Heart right ventricle (tissue), 16 donors: Measurements from ENCODE around the gene UBC. TPM values are rescaled to one million over a fixed set of nuclear protein-coding genes. Genes with fewer than 3 reads are reported as not detected.
A peak's percentile ranks its signal among the peaks of the same experiment; 100 is the strongest.

Experiments
- ATAC-seq, 8 donors: fragments of 200-7000 bp; cut with Tn5 transposase; one replicate each; pipeline ENCODE4 v1.9.1; 2020; ENCODE audit warnings: mild to moderate bottlenecking in 8 of 8, moderate library complexity in 8 of 8, moderate number of reproducible peaks in 1 of 8
- DNase-seq, 2 donors: peaks; one replicate each; pipeline ENCODE4 v3.0.0-alpha.2; 2020
- H3K27ac ChIP-seq, 10 donors: fragments of 200-600 bp; sonication (generic) in 2 of 10; one replicate each; pipeline versions ENCODE4 v1.5.0 to v1.8.0; 2020 to 2022; ENCODE audit warnings: mild to moderate bottlenecking in 3 of 10
- H3K27me3 ChIP-seq, 7 donors: fragments of 200-600 bp; one replicate each; pipeline ENCODE4 v1.8.0; 2021 to 2022; ENCODE audit warnings: mild to moderate bottlenecking in 2 of 7
- H3K36me3 ChIP-seq, 9 donors: fragments of 200-600 bp; sonication (generic) in 1 of 9; one replicate each; pipeline versions ENCODE4 v1.5.0 to v1.8.0; 2020 to 2022; ENCODE audit warnings: mild to moderate bottlenecking in 2 of 9
- H3K4me1 ChIP-seq, 9 donors: fragments of 200-600 bp; sonication (generic) in 1 of 9; one replicate each; pipeline versions ENCODE4 v1.5.0 to v1.8.0; 2020 to 2022; ENCODE audit warnings: mild to moderate bottlenecking in 4 of 9
- H3K4me3 ChIP-seq, 10 donors: fragments of 200-600 bp; sonication (generic) in 2 of 10; one replicate each; pipeline versions ENCODE4 v1.5.0 to v1.8.0; 2020 to 2022; ENCODE audit warnings: mild to moderate bottlenecking in 7 of 10, moderate library complexity in 2 of 10
- H3K9me3 ChIP-seq, 11 donors: fragments of 200-600 bp in 10 of 11; sonication (generic) in 2 of 11; one replicate each; pipeline versions ENCODE4 v1.5.0 to v1.8.0; 2013 to 2022; ENCODE audit warnings: mild to moderate bottlenecking in 2 of 11, control low read depth in 1 of 11, moderate library complexity in 1 of 11
- WGBS, 2 donors: extraction: QIAGEN DNeasy Blood & Tissue Kit; methylation state at CpG; one replicate each; pipeline ENCODE4 v1.1.7; 2013; ENCODE audit warnings: inconsistent platforms in 1 of 2; 5-methylcytosine and 5-hydroxymethylcytosine counted together
- intact Hi-C, 10 donors: fragments of 100-400 bp; cut with DNase I; formaldehyde crosslinking; loops; one replicate each; pipeline versions ENCODE4 v1.11.1 to v1.14.2; 2022
- polyA plus RNA-seq, 2 donors: library from polyadenylated mRNA; stranded (reverse); fragments of 200-250 nt; gene quantifications; one replicate each; pipeline ENCODE4 v1.2.3, GENCODE V29; 2013
- total RNA-seq, 10 donors: library from RNA; stranded (reverse); fragmentation: NEBNext Ultra II Directional in 3 of 10; extraction: Animal tissue kit (Norgen Biotek cat#: 25700) in 3 of 10; gene quantifications; one replicate each; pipeline versions ENCODE4 v1.2.1 to v1.2.4, GENCODE V29; 2021 to 2023
- TF ChIP-seq, protein P1 (sequence below), 9 donors: fragments of 200-600 bp; sonication (generic) in 2 of 9; IDR thresholded peaks; one replicate each; pipeline versions ENCODE4 v1.5.0 to v1.8.0; 2021 to 2022; ENCODE audit warnings: antibody characterized with exemption in 9 of 9, mild to moderate bottlenecking in 5 of 9, moderate library complexity in 1 of 9
- donor health status: Arrhythmogenic right ventricular cardiomyopathy.
- donor health status: ischemic (EF 13 %, LVEDD 7.1; RV severe dilation, severe dysfunction).
- donor health status: healthy with polysubstance abuse.
- donor health status: DM: no; HTN: yes; CAD: no.
- donor health status: DM: no; HTN: no; CAD: no.
- donor health status: ischemic (EF 25% LVEDD 6.9; RV normal size, moderate dysfunction).
- donor health status: ischemic (EF 25% LVEDD 5.7; RV mildly dilated, moderate dysfunction).
- donor health status: healthy.
- donor health status: DM: yes; HTN: yes; CAD: no.
- donor health status: Ischemic cardiomyopathy.
- donor health status: ischemic (EF 35%, LVEDD 5.7; RV mildly dilated, moderate dysfunction).
- donor health status: nonischemic (EF 11% LVEDD 7.7; RV severe dilation, severe dysfunction).
- donor health status: DM: yes; HTN: yes; CAD: no.
- donor health status: PGD.
- donor health status: ischemic (EF 29% LVEDD 5.4; RV normal size, mild dysfunction).
- donor health status: nonischemic (EF 23%, LVEDD 6.1; RV moderate dilation, normal function).

The UBC gene
- total and polyA plus RNA-seq, 12 donors = 1,161 to 1,913 (median 1,447) TPM

DNA sequence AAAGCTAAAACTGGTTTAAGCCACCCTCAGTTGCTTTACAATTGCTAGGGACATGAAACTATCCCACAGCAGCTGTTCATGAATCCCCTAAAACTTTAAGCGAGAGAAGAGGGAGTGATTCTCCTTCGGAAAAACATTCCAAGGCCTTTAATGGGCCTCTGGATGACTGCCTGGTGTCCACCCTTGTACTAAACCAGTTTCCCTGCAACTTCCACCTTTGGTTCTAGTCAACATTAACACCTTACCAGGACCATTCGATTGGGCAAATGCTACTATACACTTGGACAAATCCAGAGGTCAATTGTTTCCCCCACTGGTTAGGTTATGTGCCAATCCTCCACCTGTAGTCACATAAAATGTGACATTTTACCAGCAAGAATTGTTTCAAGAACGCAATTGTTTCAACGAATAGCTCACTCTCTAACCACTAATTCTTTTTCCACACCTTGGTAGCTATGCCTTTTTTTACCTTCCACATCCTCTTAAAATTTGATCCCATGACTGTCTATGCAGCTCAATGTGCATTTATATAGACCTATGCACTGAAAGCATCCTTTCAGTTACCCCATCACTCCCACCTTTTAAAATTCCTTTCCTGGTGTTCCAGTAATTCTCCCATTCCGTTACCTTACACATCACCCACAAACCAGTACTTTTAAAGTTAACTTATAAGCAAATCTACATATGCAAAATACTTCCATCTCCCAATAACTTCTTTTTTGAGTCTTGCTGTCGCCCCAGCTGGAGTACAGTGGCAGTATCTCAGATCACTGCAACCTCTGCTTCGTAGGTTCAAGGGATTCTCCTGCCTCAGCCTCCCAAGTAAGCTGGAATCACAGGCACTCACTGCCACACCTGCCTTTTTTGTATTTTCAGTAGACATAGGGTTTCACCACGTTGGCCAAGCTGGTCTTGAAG, 3.6 kb downstream of the UBC start:
- Histone ChIP-seq H3K36me3 (peaks cover 0 to 37% (median 6%) of the 10 kb centered on the region in 9 donors), H3K4me3 (peak overlapping the region; percentile 6 to 46 (median 34)), H3K27ac (peak overlapping the region in 6 of 10 donors; percentile 5 to 50 (median 22)), H3K9me3 (no peaks in the 10 kb centered on the region), H3K27me3 (no peaks in the 10 kb centered on the region), H3K4me1 (peaks cover 0 to 56% (median 42%) of the 10 kb centered on the region in 9 donors)
- intact Hi-C loops = loop anchor here in 1 of 10 donors (2.0 kb wide), 1 partner anchor 28 kb away; no protein-coding TSS in a partner anchor
- ATAC-seq (no peak), DNase-seq (no peak)
- 47 to 50% methylated on average over 9 of the region's 9 CpGs for WGBS, 2 donors
- TF ChIP-seq, protein P1, sequence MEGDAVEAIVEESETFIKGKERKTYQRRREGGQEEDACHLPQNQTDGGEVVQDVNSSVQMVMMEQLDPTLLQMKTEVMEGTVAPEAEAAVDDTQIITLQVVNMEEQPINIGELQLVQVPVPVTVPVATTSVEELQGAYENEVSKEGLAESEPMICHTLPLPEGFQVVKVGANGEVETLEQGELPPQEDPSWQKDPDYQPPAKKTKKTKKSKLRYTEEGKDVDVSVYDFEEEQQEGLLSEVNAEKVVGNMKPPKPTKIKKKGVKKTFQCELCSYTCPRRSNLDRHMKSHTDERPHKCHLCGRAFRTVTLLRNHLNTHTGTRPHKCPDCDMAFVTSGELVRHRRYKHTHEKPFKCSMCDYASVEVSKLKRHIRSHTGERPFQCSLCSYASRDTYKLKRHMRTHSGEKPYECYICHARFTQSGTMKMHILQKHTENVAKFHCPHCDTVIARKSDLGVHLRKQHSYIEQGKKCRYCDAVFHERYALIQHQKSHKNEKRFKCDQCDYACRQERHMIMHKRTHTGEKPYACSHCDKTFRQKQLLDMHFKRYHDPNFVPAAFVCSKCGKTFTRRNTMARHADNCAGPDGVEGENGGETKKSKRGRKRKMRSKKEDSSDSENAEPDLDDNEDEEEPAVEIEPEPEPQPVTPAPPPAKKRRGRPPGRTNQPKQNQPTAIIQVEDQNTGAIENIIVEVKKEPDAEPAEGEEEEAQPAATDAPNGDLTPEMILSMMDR (IDR thresholded peaks at IDR 0.05) = no peak

DNA sequence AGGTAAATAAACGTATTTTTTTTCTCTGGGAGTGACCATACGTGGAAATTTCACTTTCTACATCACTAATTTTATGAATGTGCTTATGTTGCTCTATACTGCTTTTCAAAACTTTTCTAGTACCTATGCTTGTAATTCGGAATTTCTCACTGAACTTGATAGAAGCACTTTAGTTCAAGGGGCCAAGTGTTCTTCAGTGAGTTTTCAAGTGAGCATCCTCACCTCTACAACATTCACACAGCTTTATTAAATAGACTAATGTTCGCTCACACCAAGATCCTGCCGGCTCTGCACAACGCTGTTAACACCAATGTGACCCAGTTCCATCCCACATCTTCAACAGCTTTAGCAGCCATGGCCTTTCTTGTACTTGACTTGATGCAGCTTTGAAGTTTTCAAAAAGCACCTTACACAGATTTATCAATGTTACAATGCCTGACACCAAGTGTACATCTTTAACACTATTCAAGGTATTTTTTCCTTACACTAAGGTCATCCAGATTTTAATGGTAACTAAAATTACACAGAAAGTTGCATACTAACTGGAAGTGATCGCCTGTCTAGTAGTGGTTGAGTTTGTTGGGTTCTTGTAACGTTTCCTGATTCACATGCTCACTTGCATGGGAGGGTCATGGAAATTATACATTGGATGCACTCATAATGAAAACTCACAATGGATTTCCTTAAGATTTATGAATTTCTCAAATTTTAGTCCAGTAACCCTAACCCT, 4.5 kb downstream of the UBC start:
- DNase-seq (no peak), ATAC-seq (no peak)
- Histone ChIP-seq H3K36me3 (peaks cover 0 to 37% (median 6%) of the 10 kb centered on the region in 9 donors), H3K4me3 (peak overlapping the region in 5 of 10 donors; percentile 31 to 46 (median 42)), H3K4me1 (peaks cover 0 to 57% (median 40%) of the 10 kb centered on the region in 9 donors), H3K9me3 (no peaks in the 10 kb centered on the region), H3K27ac (peak overlapping the region in 6 of 10 donors; percentile 5 to 50 (median 28)), H3K27me3 (no peaks in the 10 kb centered on the region)
- intact Hi-C loops = loop anchor here in 7 of 10 donors (2.0 to 10.0 kb wide), 9 partner anchors 29 to 875 kb away; partner anchors contain the start of gene AACS (in 1 of the 7)
- 62 to 63% methylated on average over 8 of the region's 8 CpGs for WGBS, 2 donors
- TF ChIP-seq, protein P1 (IDR thresholded peaks at IDR 0.05) = no peak

DNA sequence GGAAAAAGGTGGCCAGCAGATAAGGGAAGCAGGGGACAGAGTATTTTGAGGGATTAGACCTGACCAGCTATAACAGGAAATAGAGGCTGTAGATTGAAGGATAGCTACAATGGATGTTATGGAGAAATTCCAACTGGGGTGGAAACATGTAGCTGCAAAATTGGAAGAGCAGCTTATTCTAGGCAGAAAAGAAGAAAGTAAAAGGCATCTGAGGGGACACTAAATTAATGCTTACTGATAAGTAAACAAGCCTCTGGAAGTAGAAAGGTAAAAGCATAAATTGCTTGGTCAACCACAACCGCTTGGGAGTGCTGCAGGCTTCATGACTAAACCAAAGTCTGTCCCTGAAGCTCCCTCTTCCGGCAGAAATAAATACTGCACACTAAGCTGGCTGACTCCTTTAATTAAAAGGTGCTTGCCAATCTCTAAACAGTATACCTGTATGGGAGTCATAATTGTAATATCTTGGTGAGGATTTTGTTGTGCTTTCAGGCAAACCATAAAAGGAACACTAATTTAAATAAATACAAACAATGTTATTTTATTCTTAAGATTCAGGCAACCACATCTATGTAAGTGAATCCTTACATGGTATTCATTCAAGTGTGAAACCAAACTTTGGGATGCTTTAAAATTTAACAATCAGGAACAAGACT, 7.7 kb downstream of the UBC start:
- peak overlapping the region in 3 of 10 donors; percentile 16 to 43 (median 32) for H3K27ac ChIP-seq

More for the DNA sequence above, 7.7 kb downstream of the UBC start:
- 1 to 2% methylated on average over 2 of the region's 2 CpGs for WGBS, 2 donors
- DNase-seq (peak; percentile 58 to 93), ATAC-seq (peak; percentile 40 to 74 (median 53))
- no peak overlapping the region for H3K4me3 ChIP-seq
- H3K9me3 ChIP-seq = no peaks in the 10 kb centered on the region
- peaks cover 0 to 20% (median 0%) of the 10 kb centered on the region in 9 donors for H3K36me3 ChIP-seq
- intact Hi-C loops = loop anchor here in 7 of 10 donors (2.0 to 10.0 kb wide), 9 partner anchors 32 to 872 kb away; partner anchors contain the start of gene AACS (in 1 of the 7)
- TF ChIP-seq, protein P1 (IDR thresholded peaks at IDR 0.05) = peak; percentile 90 to 99 (median 98)
- H3K4me1 ChIP-seq = peaks cover 4 to 56% (median 42%) of the 10 kb centered on the region in 9 donors
- H3K27me3 ChIP-seq = no peaks in the 10 kb centered on the region
